GM19240 (cell line): Measurements from ENCODE around the gene CD200R1L.

Source experiments
- DNase-seq: peaks from one replicate; pipeline ENCODE4 v3.0.0; 2011; ENCODE audit warnings: low spot score; ENCODE audit not compliant: insufficient read length

CD200R1L gene

GRCh38 chr3:112822064-112823055 lies 24.3 kb downstream of the CD200R1L start:
- no peak for DNase-seq

DNA sequence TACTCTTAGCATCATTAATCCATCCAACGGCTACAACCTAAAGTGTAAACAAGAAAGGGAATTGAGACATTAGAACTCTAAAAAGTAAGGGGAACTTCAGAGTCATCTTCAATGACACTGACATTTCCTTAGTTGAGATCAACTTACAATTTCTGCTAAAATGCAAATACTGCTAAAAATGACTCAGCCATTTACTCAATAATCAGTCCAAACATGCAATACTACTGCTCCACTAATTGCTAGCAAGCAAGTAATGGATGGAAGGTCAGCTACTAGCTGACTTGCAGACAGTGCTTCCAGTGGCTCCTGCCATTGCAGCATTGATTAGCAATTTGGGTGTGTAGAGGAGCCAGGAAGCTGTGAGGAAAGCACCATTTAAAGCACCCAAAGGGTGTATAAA lies 28.4 kb downstream of the CD200R1L start:
- no peak for DNase-seq

DNA sequence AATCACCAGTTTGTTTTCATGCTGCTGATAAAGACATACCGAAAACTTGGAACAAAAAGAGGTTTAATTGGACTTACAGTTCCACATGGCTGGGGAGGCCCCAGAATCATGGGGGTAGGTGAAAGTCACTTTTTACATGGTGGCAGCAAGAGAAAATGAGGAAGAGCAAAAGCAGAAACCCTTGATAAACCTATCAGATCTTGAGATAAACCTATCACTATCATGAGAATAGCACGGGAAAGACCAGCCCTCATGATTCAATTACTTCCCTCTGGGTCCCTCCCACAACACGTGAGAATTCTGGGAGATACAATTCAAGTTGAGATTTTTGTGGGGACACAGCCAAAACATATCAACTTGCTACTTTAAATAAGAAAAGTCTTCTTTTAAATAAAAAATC lies 28.9 kb downstream of the CD200R1L start:
- DNase-seq: no peak

- DNase-seq: no peak
These were observed 29.4 kb downstream of the CD200R1L start for GRCh38 chr3:112817271-112817670.

DNA sequence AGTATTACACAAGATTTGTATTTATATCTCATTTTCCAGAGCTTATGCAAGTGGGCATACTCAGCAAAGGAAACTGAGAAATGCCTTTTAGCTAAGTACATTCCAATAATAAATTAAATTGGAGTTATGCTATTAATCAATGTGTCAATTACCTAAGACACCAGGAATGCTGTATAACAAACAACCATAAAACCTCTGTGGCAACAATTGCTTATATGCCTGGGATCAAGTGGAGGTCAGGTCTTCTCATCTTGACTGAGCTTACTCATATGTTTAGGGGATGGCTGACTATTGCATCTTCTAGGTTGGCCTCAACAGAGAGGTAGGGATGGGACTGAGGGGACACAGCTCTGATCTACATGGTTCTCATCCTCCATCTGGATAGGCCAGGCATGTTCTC lies 30.7 kb downstream of the CD200R1L start:
- no peak for DNase-seq

DNA sequence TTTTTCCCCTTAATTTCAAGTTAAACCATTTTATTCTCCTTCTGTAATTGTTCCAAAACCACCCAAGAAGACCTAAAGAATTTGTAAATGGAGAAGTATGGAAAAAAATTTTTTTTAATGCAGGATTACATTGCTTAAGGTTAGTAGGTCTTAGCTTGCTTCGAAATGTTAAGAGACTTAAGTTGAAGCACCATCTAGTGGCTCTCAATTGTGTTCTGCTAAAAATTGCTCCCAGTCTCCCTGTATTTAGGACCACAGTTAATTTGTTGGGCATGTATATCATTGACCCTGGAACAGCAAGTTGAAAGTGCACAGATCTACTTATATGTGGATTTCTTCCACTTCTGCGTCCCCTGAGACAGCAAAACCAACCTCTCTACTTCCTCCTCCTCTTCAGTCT lies 32.4 kb downstream of the CD200R1L start:
- DNase-seq: no peak

DNA sequence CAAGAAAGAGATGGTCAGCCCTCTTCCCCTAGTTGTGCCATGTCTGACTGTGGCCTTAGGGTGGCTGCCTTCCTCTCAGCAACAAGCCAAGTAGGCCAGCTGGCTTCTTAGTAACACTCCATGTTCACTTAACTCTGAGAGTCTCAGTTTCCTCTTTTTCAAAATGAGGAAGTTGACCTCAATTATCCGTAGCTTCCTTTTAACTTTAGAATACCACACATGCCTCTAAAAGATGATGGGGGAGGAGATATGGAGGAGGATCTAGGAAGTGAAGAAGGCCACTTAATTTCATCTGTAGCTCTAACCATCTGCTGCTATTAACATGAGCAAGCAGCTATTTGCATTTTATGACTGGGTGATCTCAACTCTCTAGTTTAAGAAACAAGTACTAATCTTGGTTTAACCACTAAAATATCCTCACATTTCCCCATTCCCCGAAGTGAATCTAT lies 32.9 kb downstream of the CD200R1L start:
- DNase-seq: peak; percentile 7

GRCh38 chr3:112813016-112813415 lies 33.6 kb downstream of the CD200R1L start:
- no peak for DNase-seq

GRCh38 chr3:112811917-112812660 lies 34.6 kb downstream of the CD200R1L start:
- no peak for DNase-seq

- DNase-seq: no peak
These were observed 35.4 kb downstream of the CD200R1L start for GRCh38 chr3:112811131-112811884.

- no peak for DNase-seq
These were observed 36.1 kb downstream of the CD200R1L start for GRCh38 chr3:112810561-112810960.

- DNase-seq: no peak
These were observed 38.5 kb downstream of the CD200R1L start for GRCh38 chr3:112808136-112808535.

DNA sequence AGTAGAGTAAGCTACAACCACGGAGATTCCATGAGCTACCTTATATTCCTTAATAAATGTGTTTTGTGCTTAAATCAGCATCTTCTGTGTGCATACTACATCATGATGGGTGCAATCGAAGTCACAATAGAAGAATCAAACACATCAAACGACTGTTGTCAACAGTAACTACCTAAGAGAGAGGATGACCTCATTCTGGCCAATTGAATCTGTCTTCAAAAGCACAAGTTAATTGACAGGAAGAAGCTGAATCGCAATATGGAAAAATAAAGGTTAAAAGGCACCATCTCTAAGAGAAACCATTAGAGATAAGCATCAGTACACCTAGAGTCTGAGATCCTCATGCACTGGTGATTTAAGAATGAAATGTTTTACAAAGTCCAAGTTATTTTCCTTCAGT lies 39.0 kb downstream of the CD200R1L start:
- no peak for DNase-seq

- DNase-seq: no peak
These were observed 39.8 kb downstream of the CD200R1L start for GRCh38 chr3:112806903-112807302.

GRCh38 chr3:112805126-112805525 lies 41.5 kb downstream of the CD200R1L start:
- no peak for DNase-seq

GRCh38 chr3:112804021-112804420 lies 42.6 kb downstream of the CD200R1L start:
- DNase-seq: no peak

- DNase-seq: no peak
These were observed 43.2 kb downstream of the CD200R1L start for GRCh38 chr3:112803467-112803866.

- no peak for DNase-seq
These were observed 44.3 kb downstream of the CD200R1L start for GRCh38 chr3:112802338-112802737.

- DNase-seq: no peak
These were observed 46.7 kb downstream of the CD200R1L start for GRCh38 chr3:112799946-112800345.

GRCh38 chr3:112794622-112795172 lies 52.0 kb downstream of the CD200R1L start:
- DNase-seq: no peak
